ENCODE measurements around the gene SOX21. TPM values are rescaled to one million over a fixed set of nuclear protein-coding genes. Genes with fewer than 3 reads are reported as not detected.

The SOX21 gene
- total and polyA plus RNA-seq, 2 donors from 2014 or later: not detected

GRCh38 chr13:94683409-94683808 is 28.9 kb downstream of the SOX21 start:
- TF ChIP-seq CTCF (IDR thresholded peaks at IDR 0.05; ENCODE audit: borderline replicate concordance, extremely low read depth, insufficient read depth): no peak
- no peak for DNase-seq
- Histone ChIP-seq H3K9ac (ENCODE audit: low read length in 3 of 3) (no peak overlapping the region), H3K9me3 (ENCODE audit: control insufficient read depth in 2 of 3, insufficient read depth in 1 of 3, low read length in 3 of 3) (no peaks in the 10 kb centered on the region), H3K4me1 (ENCODE audit: control insufficient read depth in 2 of 3, insufficient read depth in 2 of 3, low read depth in 1 of 3, low read length in 3 of 3) (no peaks in the 10 kb centered on the region), H3K36me3 (ENCODE audit: control insufficient read depth in 2 of 3, insufficient read depth in 3 of 3, low read length in 3 of 3) (no peaks in the 10 kb centered on the region), H3K27me3 (ENCODE audit: control insufficient read depth, insufficient read depth, low read length) (no peaks in the 10 kb centered on the region), H3K4me3 (ENCODE audit: low read length in 3 of 3) (no peak overlapping the region), H3K27ac (ENCODE audit: low read depth in 2 of 2, low read length in 2 of 2) (no peak overlapping the region)
- FAIRE-seq: no peak
- intact Hi-C loops (cut with DNase I): no loop called here

GRCh38 chr13:94682229-94682628 is 30.1 kb downstream of the SOX21 start:
- DNase-seq (no peak), FAIRE-seq (no peak)
- intact Hi-C loops (cut with DNase I): no loop called here
- Histone ChIP-seq H3K36me3 (ENCODE audit: control insufficient read depth in 2 of 3, insufficient read depth in 3 of 3, low read length in 3 of 3) (no peaks in the 10 kb centered on the region), H3K4me3 (ENCODE audit: low read length in 3 of 3) (no peak overlapping the region), H3K27me3 (ENCODE audit: control insufficient read depth, insufficient read depth, low read length) (no peaks in the 10 kb centered on the region), H3K9me3 (ENCODE audit: control insufficient read depth in 2 of 3, insufficient read depth in 1 of 3, low read length in 3 of 3) (no peaks in the 10 kb centered on the region), H3K9ac (ENCODE audit: low read length in 3 of 3) (no peak overlapping the region), H3K27ac (ENCODE audit: low read depth in 2 of 2, low read length in 2 of 2) (no peak overlapping the region), H3K4me1 (ENCODE audit: control insufficient read depth in 2 of 3, insufficient read depth in 2 of 3, low read depth in 1 of 3, low read length in 3 of 3) (no peaks in the 10 kb centered on the region)
- no peak for TF ChIP-seq CTCF (IDR thresholded peaks at IDR 0.05; ENCODE audit: borderline replicate concordance, extremely low read depth, insufficient read depth)

GRCh38 chr13:94679614-94680013 is 32.7 kb downstream of the SOX21 start:
- FAIRE-seq (no peak), DNase-seq (no peak)
- no peak overlapping the region for H3K9ac ChIP-seq (ENCODE audit: low read length in 3 of 3)
- H3K4me1 ChIP-seq (ENCODE audit: control insufficient read depth in 2 of 3, insufficient read depth in 2 of 3, low read depth in 1 of 3, low read length in 3 of 3): no peaks in the 10 kb centered on the region
- no peaks in the 10 kb centered on the region for H3K36me3 ChIP-seq (ENCODE audit: control insufficient read depth in 2 of 3, insufficient read depth in 3 of 3, low read length in 3 of 3)
- no peak overlapping the region for H3K27ac ChIP-seq (ENCODE audit: low read depth in 2 of 2, low read length in 2 of 2)
- H3K27me3 ChIP-seq (ENCODE audit: control insufficient read depth, insufficient read depth, low read length): no peaks in the 10 kb centered on the region
- intact Hi-C loops (cut with DNase I): no loop called here
- H3K4me3 ChIP-seq (ENCODE audit: low read length in 3 of 3): no peak overlapping the region
- H3K9me3 ChIP-seq (ENCODE audit: control insufficient read depth in 2 of 3, insufficient read depth in 1 of 3, low read length in 3 of 3): no peaks in the 10 kb centered on the region
- no peak for TF ChIP-seq CTCF (IDR thresholded peaks at IDR 0.05; ENCODE audit: borderline replicate concordance, extremely low read depth, insufficient read depth)

- DNase-seq (no peak), FAIRE-seq (no peak)
- Histone ChIP-seq H3K9me3 (ENCODE audit: control insufficient read depth in 2 of 3, insufficient read depth in 1 of 3, low read length in 3 of 3) (no peaks in the 10 kb centered on the region), H3K36me3 (ENCODE audit: control insufficient read depth in 2 of 3, insufficient read depth in 3 of 3, low read length in 3 of 3) (no peaks in the 10 kb centered on the region), H3K9ac (ENCODE audit: low read length in 3 of 3) (no peak overlapping the region), H3K27me3 (ENCODE audit: control insufficient read depth, insufficient read depth, low read length) (no peaks in the 10 kb centered on the region), H3K27ac (ENCODE audit: low read depth in 2 of 2, low read length in 2 of 2) (no peak overlapping the region), H3K4me3 (ENCODE audit: low read length in 3 of 3) (no peak overlapping the region), H3K4me1 (ENCODE audit: control insufficient read depth in 2 of 3, insufficient read depth in 2 of 3, low read depth in 1 of 3, low read length in 3 of 3) (no peaks in the 10 kb centered on the region)
- TF ChIP-seq CTCF (IDR thresholded peaks at IDR 0.05; ENCODE audit: borderline replicate concordance, extremely low read depth, insufficient read depth): no peak
- intact Hi-C loops (cut with DNase I): no loop called here
These were observed 33.5 kb downstream of the SOX21 start for GRCh38 chr13:94678845-94679244.
